HG03045 (cell line): ENCODE results near the gene NKPD1.

Source experiments
- ATAC-seq: cut with Tn5 transposase; IDR thresholded peaks from one replicate; pipeline ENCODE4 v1.9.1; 2021; ENCODE audit warnings: mild to moderate bottlenecking, moderate library complexity; ENCODE audit not compliant: unreplicated experiment

The NKPD1 gene

GRCh38 chr19:45160870-45161737 is at the start of gene NKPD1:
Gene NKPD1, minus strand, starts transcription at chr19:45160982. Its CDS starts 832 bp downstream, at chr19:45160150.
- ATAC-seq: no peak

DNA sequence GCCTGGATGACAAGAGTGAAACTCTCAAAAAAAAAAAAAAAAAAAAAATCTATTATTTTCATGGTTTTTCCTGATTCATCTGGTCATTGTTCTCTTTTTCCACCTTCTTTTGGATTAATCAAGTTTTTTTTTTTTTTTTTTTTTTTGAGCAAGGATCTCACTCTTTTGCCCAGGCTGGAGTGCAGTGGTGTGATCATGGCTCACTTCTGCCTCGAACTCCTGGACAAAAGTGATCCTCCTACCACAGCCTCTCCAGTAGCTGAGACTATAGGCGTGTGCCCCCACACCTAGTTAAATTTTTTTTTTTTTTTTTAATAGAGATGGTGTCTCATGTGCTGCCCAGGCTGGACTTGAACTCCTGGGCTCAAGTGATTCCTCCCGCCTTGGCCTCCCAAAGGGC is 45.5 kb upstream of the NKPD1 start:
- ATAC-seq: no peak

- ATAC-seq: no peak
Measured at GRCh38 chr19:45205810-45206209, 45.0 kb upstream of the NKPD1 start.

- ATAC-seq: no peak
Measured at GRCh38 chr19:45202637-45203036, 41.9 kb upstream of the NKPD1 start.

DNA sequence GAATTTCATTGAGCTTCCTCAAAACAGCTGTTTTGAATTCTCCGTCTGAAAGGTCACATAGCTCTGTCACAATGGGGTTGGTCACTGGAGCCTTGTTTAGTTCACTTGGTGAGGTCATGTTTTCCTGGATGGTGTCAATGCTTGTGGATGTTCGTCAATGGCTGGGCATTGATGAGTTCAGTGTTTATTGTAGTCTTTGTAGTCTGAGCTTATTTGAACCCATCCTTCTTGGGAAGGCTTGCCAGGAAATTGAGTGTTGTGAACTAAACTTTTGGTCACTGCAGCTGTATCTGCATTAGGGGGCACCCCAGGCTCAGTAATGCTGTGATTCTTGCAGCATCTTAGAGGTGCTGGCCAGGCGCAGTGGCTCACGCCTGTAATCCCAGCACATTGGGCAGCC is 39.8 kb upstream of the NKPD1 start:
- ATAC-seq: no peak

DNA sequence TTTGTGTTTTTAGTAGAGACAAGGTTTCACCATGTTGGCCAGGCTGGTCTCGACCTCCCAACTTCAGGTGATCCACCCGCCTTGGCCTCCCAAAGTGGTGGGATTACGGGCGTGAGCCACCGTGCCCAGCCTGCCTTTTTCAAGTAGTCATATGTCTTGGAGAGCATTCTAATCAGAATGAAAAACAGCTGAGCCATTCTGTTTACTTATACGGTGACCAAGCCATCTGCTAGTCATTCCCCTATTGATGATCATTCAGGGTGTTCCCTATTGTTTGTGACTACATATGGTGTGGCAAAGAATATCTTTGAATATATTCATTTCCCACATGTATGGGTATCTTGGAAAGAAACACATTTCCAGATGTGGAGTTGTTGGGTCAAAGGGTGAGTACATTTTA is 35.0 kb upstream of the NKPD1 start:
- no peak for ATAC-seq

DNA sequence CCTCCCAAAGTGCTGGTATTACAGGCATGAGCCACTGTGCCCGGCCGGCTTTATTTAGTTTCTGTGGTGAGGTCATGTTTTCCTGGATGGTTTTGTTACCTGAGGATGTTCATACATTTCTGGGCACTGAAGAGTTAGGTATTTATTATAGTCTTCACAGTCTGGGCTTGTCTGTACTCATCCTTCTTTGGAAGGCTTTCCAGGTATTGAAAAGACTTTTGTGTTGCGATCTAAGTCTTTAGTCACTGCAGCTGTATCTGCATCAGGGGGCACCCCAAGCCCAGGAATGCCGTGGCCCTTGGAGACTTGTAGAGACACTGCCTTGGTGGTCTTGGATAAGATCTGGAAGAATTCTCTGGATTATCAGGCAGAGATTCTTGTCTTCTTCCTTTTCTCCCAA is 30.6 kb upstream of the NKPD1 start:
- no peak for ATAC-seq

DNA sequence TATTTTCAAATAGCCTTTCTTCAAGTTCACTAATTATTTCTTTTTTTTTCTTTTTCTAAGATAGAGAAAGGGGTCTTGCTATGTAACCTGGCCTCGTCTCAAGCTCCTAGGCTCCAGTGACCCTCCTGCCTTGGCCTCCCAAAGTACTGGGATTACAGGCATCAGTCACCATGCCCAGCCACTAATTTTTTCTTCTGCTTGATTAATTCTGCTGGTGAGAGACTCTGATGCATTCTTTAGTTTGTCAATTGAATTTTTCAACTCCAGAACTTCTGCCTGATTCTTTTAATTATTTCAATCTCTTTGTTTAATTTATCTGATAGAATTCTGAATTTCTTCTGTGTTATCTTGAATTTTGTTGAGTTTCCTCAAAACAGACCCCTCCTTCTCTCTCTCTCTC is 29.2 kb upstream of the NKPD1 start:
- ATAC-seq: no peak

DNA sequence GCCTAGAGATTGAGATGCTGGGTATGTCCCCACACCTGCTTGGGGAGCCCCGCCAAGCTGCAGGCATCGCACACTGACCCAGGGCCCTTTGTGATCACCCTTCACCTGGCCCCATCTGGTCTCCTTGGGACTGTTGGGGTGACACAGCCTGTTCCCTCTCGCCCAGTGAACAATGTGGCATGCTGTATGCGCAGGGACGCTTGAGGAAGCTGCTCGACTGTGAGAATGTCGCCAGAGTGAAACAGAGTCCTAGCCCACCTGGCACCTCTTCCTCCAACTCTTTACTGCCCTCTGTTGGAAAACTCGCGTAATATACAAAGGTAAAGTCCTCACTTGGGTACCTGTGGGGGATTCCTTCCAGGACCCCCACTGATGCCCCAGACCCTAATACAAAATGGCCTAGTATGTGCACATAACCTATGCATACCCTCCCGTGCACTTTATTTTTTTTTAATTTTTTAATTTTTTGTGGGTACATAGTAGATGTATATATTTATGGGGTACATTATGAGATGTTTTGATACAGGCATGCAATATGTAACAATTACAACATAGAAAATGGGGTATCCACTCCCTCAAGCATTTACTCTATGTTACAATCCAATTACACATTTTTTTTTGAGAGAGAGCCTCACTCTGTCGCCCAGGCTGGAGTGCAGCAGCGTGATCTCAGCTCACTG is 26.8 kb upstream of the NKPD1 start:
- ATAC-seq: no peak

DNA sequence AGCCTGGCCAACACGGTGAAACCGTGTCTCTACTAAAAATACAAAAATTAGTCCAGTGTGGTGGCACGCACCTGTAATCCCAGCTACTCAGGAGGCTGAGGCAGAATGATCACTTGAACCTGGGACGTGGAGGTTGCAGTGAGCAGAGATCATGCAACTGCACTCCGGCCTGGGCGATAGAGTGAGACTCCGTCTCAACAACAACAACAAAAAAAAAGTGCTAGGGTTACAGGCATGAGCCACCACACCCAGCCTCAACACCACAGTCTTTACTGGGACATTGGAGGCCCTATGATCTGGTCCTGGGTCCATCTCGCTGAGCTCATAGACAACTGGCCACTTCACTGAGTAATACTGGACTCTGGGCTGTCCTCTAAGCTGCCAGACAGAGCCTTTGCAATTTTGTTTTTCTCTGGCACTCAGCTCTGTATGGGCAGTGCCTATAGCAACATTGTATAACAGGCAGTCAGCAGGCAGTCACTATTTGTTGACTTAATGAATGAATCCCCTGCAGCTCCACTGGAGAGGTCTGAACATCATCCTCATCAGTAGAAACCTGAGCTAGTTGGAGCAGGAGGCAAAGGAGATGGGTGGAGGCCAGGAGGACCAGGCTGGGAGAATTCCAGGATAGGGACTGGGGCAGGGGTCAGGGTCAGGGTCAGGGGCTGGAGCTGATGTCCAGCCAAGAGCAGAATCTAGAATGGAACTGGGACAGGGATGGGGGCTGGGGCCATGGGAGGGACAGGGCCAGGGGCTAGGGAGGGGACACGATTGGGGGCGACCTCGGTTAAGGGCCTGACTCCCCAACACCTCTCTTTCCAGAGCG is 25.9 kb upstream of the NKPD1 start:
- ATAC-seq: no peak

DNA sequence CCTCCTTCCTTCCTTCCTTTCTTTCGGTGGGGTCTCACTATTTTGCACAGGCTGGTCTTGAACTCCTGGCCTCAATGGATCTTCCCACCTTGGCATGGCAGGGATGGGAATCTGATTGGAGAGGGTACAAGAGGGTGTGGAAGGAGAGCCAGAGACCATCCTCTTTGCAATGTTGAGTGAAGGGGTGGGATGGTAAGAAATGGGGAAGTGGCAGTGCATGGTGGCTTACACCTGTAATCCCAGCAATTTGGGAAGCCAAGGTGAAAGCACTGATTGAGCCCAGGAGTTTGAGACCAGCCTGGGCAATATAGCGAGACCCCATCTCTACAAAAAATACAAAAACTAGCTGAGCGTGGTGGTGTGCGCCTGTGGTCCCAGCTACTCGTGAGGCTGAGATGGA is 23.3 kb upstream of the NKPD1 start:
- no peak for ATAC-seq

GRCh38 chr19:45182758-45183157 is 22.0 kb upstream of the NKPD1 start:
- ATAC-seq: no peak

DNA sequence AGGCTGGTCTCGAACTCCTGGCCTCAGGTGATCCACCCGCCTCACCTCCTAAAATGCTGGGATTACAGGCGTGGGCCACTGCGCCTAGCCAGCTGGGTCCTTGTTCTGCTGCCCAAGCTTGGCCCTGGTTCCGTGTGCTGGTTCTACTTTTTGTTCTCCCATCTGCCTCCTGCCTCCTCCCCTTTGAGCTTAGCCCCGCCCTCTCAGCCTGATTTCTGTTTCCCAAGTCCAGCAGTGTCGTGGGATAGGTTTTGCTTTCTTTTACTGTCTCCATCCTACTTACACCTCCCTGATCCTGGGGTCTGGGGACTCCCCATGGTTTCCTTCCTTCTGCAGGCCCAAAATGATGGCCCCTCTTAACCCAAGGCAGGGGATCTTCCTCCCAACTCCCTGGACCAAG is 20.2 kb upstream of the NKPD1 start:
- no peak for ATAC-seq

- no peak for ATAC-seq
Measured at GRCh38 chr19:45179892-45180370, 19.1 kb upstream of the NKPD1 start.

DNA sequence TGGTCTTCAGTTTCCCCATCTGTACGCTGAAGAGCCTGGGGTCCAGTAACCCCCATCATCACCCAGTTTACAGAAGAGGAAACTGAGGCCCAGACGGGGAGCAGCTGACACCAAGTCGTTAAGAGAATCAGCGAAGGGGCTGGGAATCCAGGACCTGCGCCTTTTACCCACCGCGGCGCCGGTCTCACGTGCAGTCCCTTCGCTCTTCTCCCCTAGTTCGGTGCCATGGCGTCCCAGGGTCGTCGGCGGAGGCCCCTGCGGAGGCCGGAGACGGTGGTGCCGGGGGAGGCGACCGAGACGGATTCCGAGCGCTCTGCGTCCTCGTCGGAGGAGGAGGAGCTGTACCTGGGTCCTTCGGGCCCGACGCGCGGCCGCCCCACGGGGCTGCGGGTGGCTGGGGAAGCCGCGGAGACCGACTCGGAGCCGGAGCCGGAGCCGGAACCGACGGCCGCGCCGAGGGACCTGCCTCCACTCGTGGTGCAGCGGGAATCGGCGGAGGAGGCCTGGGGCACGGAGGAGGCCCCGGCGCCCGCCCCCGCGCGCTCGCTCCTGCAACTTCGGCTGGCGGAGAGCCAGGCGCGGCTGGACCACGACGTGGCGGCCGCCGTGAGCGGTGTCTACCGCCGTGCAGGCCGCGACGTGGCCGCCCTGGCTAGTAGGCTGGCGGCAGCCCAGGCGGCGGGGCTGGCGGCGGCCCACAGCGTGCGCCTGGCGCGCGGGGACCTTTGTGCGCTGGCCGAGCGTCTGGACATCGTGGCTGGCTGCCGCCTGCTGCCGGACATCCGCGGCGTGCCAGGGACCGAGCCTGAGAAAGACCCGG is 18.5 kb upstream of the NKPD1 start:
- no peak for ATAC-seq

- ATAC-seq: peak; percentile 80
Measured at GRCh38 chr19:45178262-45179071, 17.7 kb upstream of the NKPD1 start, which contains the start of gene BLOC1S3. Gene BLOC1S3, plus strand, starts transcription at chr19:45178784. Its CDS starts 513 bp downstream, at chr19:45179297.

DNA sequence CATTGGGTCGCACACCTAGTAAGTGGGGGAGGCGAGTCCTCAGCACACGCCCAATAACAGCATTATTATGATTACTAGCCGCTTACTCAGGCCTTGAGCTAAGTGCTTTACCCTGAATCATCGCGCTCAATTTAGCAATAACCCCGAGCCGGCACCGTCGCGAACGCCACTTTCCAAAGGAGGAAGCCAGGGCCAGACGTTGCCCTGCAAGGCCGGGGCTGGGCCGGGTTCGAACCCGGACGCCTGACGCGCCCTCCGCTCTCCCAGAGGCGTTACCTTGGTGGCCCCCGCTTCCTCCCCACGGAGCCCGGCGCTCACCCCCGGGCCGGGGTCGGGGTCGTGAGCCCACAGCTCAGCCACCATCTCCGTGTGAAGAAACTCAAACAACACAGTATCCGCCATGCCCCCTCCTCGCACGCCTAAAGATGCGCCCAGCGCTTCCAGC is 17.1 kb upstream of the NKPD1 start, which contains the start of gene TRAPPC6A:
Gene TRAPPC6A, minus strand, starts transcription at position 421 of the 445 bp plus-strand sequence. Its CDS starts 19 bp downstream, at position 402.
- no peak for ATAC-seq

- ATAC-seq: no peak
Measured at GRCh38 chr19:45175515-45176345, 14.9 kb upstream of the NKPD1 start.
